ENCODE results near the gene LRP11.

GRCh38 chr6:149895048-149895590 lies 31.0 kb upstream of the LRP11 start:
- TF ChIP-seq CTCF (conservative IDR thresholded peaks at IDR 0.05; ENCODE audit: low read length) = no peak
- no peak for TF ChIP-seq EZH2phosphoT487 (IDR thresholded peaks at IDR 0.05; ENCODE audit: borderline replicate concordance)
